H9 (cell line): ENCODE data around the gene ADGRE1. TPM values are rescaled to one million over a fixed set of nuclear protein-coding genes. Genes with fewer than 3 reads are reported as not detected.
A peak's percentile ranks its signal among the peaks of the same experiment; 100 is the strongest.

Experiments
- DNase-seq: peaks from one replicate; pipeline ENCODE4 v3.0.0-alpha.2; 2017
- H2AFZ ChIP-seq: one replicate; pipeline ENCODE4 v1.6.1; 2013; ENCODE audit warnings: mild to moderate bottlenecking, low read length, control low read depth, moderate library complexity
- H2AK5ac ChIP-seq: 2 replicates; pipeline ENCODE4 v1.6.1; 2013; ENCODE audit warnings: low read length, control low read depth, mixed read lengths; ENCODE audit not compliant: insufficient read length
- H2BK120ac ChIP-seq: one replicate; pipeline ENCODE4 v1.6.1; 2013; ENCODE audit warnings: low read depth, mild to moderate bottlenecking, low read length, control low read depth, inconsistent platforms; ENCODE audit not compliant: poor library complexity, severe bottlenecking
- H2BK12ac ChIP-seq: 2 replicates; pipeline ENCODE4 v1.6.1; 2013; ENCODE audit warnings: low read length, control low read depth, mixed read lengths, low read depth; ENCODE audit not compliant: insufficient read length
- H2BK15ac ChIP-seq: 2 replicates; pipeline ENCODE4 v1.6.1; 2013; ENCODE audit warnings: low read depth, low read length, control low read depth
- H2BK20ac ChIP-seq: one replicate; pipeline ENCODE4 v1.6.1; 2013; ENCODE audit warnings: low read depth, mild to moderate bottlenecking, low read length, control low read depth, inconsistent platforms; ENCODE audit not compliant: poor library complexity, severe bottlenecking
- H2BK5ac ChIP-seq: 2 replicates; pipeline ENCODE4 v1.6.1; 2013; ENCODE audit warnings: low read length, control low read depth, mixed read lengths; ENCODE audit not compliant: insufficient read length
- H3K14ac ChIP-seq: 2 replicates; pipeline ENCODE4 v1.6.1; 2013; ENCODE audit warnings: low read length, control low read depth; ENCODE audit not compliant: insufficient read depth
- H3K18ac ChIP-seq: 2 replicates; pipeline ENCODE4 v1.6.1; 2013; ENCODE audit warnings: low read depth, mild to moderate bottlenecking, mixed read lengths, low read length, control low read depth; ENCODE audit not compliant: insufficient read length
- H3K23ac ChIP-seq: 2 replicates; pipeline ENCODE4 v1.6.1; 2013; ENCODE audit warnings: low read length, control low read depth, mixed read lengths, low read depth; ENCODE audit not compliant: insufficient read length
- H3K23me2 ChIP-seq: 2 replicates; pipeline ENCODE4 v1.6.1; 2013; ENCODE audit warnings: low read depth, mild to moderate bottlenecking, mixed read lengths, low read length, control low read depth; ENCODE audit not compliant: insufficient read length, poor library complexity, severe bottlenecking
- H3K27ac ChIP-seq: 2 replicates; pipeline ENCODE4 v1.5.1; 2013; ENCODE audit warnings: low read length, control low read depth, mixed read lengths, low read depth; ENCODE audit not compliant: insufficient read length
- H3K27me3 ChIP-seq: 2 replicates; pipeline ENCODE4 v1.6.1; 2013; ENCODE audit warnings: low read length, control low read depth, inconsistent platforms; ENCODE audit not compliant: insufficient read depth
- H3K4ac ChIP-seq: 2 replicates; pipeline ENCODE4 v1.6.1; 2013; ENCODE audit warnings: low read depth, mild to moderate bottlenecking, control low read depth, inconsistent platforms, low read length, moderate library complexity
- H3K4me1 ChIP-seq: 2 replicates; pipeline ENCODE4 v1.6.1; 2013; ENCODE audit warnings: low read length, control low read depth, inconsistent platforms; ENCODE audit not compliant: insufficient read depth
- H3K4me2 ChIP-seq: 2 replicates; pipeline ENCODE4 v1.6.1; 2013; ENCODE audit warnings: low read length, control low read depth, mixed read lengths; ENCODE audit not compliant: insufficient read length, insufficient read depth
- H3K56ac ChIP-seq: 2 replicates; pipeline ENCODE4 v1.6.1; 2013; ENCODE audit warnings: low read depth, mild to moderate bottlenecking, mixed read lengths, low read length, control low read depth; ENCODE audit not compliant: insufficient read length
- H3K79me1 ChIP-seq: 2 replicates; pipeline ENCODE4 v1.6.1; 2013; ENCODE audit warnings: low read depth, mild to moderate bottlenecking, moderate library complexity, low read length, control low read depth, inconsistent platforms; ENCODE audit not compliant: insufficient read depth, poor library complexity, severe bottlenecking
- H3K79me2 ChIP-seq: 2 replicates; pipeline ENCODE4 v1.6.1; 2013; ENCODE audit warnings: low read length, control low read depth, inconsistent platforms; ENCODE audit not compliant: insufficient read depth
- H3K9ac ChIP-seq: 2 replicates; pipeline ENCODE4 v1.6.1; 2013; ENCODE audit warnings: low read length, control low read depth, mixed read lengths; ENCODE audit not compliant: insufficient read length; ENCODE audit errors: extremely low read depth
- H3K9me3 ChIP-seq: one replicate; pipeline ENCODE4 v1.6.1; 2013; ENCODE audit warnings: low read depth, low read length, inconsistent platforms; ENCODE audit not compliant: control insufficient read depth
- H3T11ph ChIP-seq: one replicate; pipeline ENCODE4 v1.6.1; 2013; ENCODE audit warnings: mild to moderate bottlenecking, low read length, control low read depth, inconsistent platforms
- H4K20me1 ChIP-seq: one replicate; pipeline ENCODE4 v1.6.1; 2013; ENCODE audit not compliant: control insufficient read depth, insufficient read length, insufficient read depth
- H4K5ac ChIP-seq: 2 replicates; pipeline ENCODE4 v1.6.1; 2013; ENCODE audit warnings: low read depth, mild to moderate bottlenecking, mixed read lengths, low read length, control low read depth; ENCODE audit not compliant: insufficient read length
- H4K8ac ChIP-seq: replicated peaks from 2 replicates; pipeline ENCODE4 v1.6.1; 2013; ENCODE audit warnings: low read length, control low read depth, mixed read lengths, low read depth; ENCODE audit not compliant: insufficient read length
- H4K91ac ChIP-seq: 2 replicates; pipeline ENCODE4 v1.6.1; 2013; ENCODE audit warnings: low read depth, mild to moderate bottlenecking, moderate library complexity, mixed read lengths, low read length, control low read depth; ENCODE audit not compliant: insufficient read length
- H3K27ac Mint-ChIP-seq, 3 experiments: 2 replicates in 2 of 3; 3 replicates in 1 of 3; pipeline ENCODE4 v1.8.0; 2020 to 2021; ENCODE audit warnings: mixed read lengths in 3 of 3, mild to moderate bottlenecking in 1 of 3, moderate library complexity in 1 of 3
- H3K27me3 Mint-ChIP-seq: 2 replicates; pipeline ENCODE4 v1.8.0; 2021; ENCODE audit warnings: low read depth, mild to moderate bottlenecking, moderate library complexity, mixed read lengths
- H3K36me3 Mint-ChIP-seq, 3 experiments: 2 replicates in 2 of 3; 3 replicates in 1 of 3; pipeline ENCODE4 v1.8.0; 2020 to 2021; ENCODE audit warnings: low read depth in 3 of 3, mixed read lengths in 3 of 3; ENCODE audit not compliant: insufficient read depth in 1 of 3
- H3K4me1 Mint-ChIP-seq, 2 experiments: 2 replicates each; pipeline ENCODE4 v1.8.0; 2020; ENCODE audit warnings: mixed read lengths in 2 of 2
- H3K4me3 Mint-ChIP-seq, 2 experiments: 2 replicates in 1 of 2; 3 replicates in 1 of 2; pipeline ENCODE4 v1.8.0; 2020 to 2021; ENCODE audit warnings: mild to moderate bottlenecking in 2 of 2, mixed read lengths in 2 of 2, moderate library complexity in 1 of 2
- H3K9me3 Mint-ChIP-seq, 2 experiments: 2 replicates in 1 of 2; 3 replicates in 1 of 2; pipeline ENCODE4 v1.8.0; 2020; ENCODE audit warnings: mild to moderate bottlenecking in 2 of 2, mixed read lengths in 2 of 2, moderate library complexity in 1 of 2
- WGBS: extraction: QIAGEN DNeasy Blood & Tissue Kit; methylation state at CpG from one replicate; pipeline ENCODE4 v1.1.7; 2013; ENCODE audit warnings: missing lambda C conversion rate, low lambda C conversion rate, mixed read lengths; ENCODE audit not compliant: insufficient read length; ENCODE audit errors: extremely low coverage; 5-methylcytosine and 5-hydroxymethylcytosine counted together
- total RNA-seq: library from RNA; stranded (reverse); gene quantifications from 2 replicates; pipeline ENCODE4 v1.2.1, GENCODE V29; 2021
- TF ChIP-seq, protein P1 (sequence below): fragments of 200-600 bp; sonication (generic); conservative IDR thresholded peaks from 3 replicates; pipeline ENCODE4 v1.8.0; 2021; ENCODE audit warnings: antibody characterized with exemption, mild to moderate bottlenecking

ADGRE1 gene
- total RNA-seq, 1 experiment from 2014 or later: not detected

DNA sequence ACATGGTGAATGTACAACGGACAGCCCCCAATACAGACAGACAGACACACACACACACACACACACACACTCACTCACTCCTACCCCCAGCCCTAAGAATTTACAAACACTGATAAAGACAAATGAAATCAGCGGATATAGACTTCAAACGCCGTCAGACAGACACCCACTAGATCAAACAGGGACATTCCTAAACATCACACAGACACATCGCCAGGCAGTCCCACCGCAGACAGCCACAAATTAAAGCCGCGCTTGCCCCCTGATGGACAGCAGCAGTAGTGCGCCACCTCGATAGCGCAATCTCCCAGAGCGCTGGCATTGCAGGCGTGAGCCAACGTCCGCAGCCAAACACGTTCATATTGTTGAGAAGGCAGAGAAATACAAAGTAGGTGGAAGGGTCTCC is 24.7 kb upstream of the ADGRE1 start:
- Histone ChIP-seq H2BK120ac (no peak overlapping the region), H4K20me1 (no peaks in the 10 kb centered on the region), H3K27ac (no peak overlapping the region), H4K91ac (no peak overlapping the region), H3K9ac (no peak overlapping the region), H3K4me2 (peak overlapping the region; percentile 1), H3K27me3 (no peaks in the 10 kb centered on the region), H4K8ac (no peak overlapping the region), H3K14ac (no peak overlapping the region), H3K79me1 (no peaks in the 10 kb centered on the region), H3K56ac (no peak overlapping the region), H3K9me3 (no peaks in the 10 kb centered on the region), H2BK15ac (no peak overlapping the region), H2BK12ac (no peak overlapping the region), H4K5ac (no peak overlapping the region), H2AK5ac (no peak overlapping the region), H3K4me1 (no peaks in the 10 kb centered on the region; the same call in 1 of the 2 replicates), H2BK5ac (no peak overlapping the region), H2AFZ (no peak overlapping the region), H3T11ph (no peak overlapping the region), H3K4ac (no peak overlapping the region), H3K23ac (no peak overlapping the region), H3K18ac (no peak overlapping the region), H2BK20ac (no peak overlapping the region), H3K23me2 (no peaks in the 10 kb centered on the region), H3K79me2 (no peaks in the 10 kb centered on the region)
- Mint-ChIP-seq H3K27ac (no peak overlapping the region), H3K4me3 (peak overlapping the region; percentile 47 to 75), H3K9me3 (peaks cover 0 to 27% of the 10 kb centered on the region in 2 experiments; a peak in 2 of 5 replicates), H3K4me1 (peaks cover 0 to 5% of the 10 kb centered on the region in 2 experiments; a peak in 1 of 4 replicates), H3K27me3 (peaks cover 10% of the 10 kb centered on the region), H3K36me3 (no peaks in the 10 kb centered on the region)
- peak; percentile 93 for DNase-seq
- TF ChIP-seq, protein P1, sequence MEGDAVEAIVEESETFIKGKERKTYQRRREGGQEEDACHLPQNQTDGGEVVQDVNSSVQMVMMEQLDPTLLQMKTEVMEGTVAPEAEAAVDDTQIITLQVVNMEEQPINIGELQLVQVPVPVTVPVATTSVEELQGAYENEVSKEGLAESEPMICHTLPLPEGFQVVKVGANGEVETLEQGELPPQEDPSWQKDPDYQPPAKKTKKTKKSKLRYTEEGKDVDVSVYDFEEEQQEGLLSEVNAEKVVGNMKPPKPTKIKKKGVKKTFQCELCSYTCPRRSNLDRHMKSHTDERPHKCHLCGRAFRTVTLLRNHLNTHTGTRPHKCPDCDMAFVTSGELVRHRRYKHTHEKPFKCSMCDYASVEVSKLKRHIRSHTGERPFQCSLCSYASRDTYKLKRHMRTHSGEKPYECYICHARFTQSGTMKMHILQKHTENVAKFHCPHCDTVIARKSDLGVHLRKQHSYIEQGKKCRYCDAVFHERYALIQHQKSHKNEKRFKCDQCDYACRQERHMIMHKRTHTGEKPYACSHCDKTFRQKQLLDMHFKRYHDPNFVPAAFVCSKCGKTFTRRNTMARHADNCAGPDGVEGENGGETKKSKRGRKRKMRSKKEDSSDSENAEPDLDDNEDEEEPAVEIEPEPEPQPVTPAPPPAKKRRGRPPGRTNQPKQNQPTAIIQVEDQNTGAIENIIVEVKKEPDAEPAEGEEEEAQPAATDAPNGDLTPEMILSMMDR: peak; percentile 84
- WGBS: no CpG with 5 or more reads among the region's 16 CpGs
